Keratinocyte (primary cell): ENCODE results near the gene GTF2H4. TPM values are rescaled to one million over a fixed set of nuclear protein-coding genes. Genes with fewer than 3 reads are reported as not detected.
"Not testable (repeated sequence)": the region's sequence is repeated elsewhere in the genome, so short reads cannot be mapped to it uniquely, and the experiment has no call there.

Source experiments
- DNase-seq: peaks from one replicate; pipeline ENCODE4 v3.0.0-alpha.2; 2011; ENCODE audit warnings: low read depth, missing footprints, low spot score
- FAIRE-seq: peaks from 2 replicates; lab custom pipeline; 2011; peaks lifted over from hg19 to GRCh38; lab: Jason Lieb, UNC
- H2AFZ ChIP-seq: 2 replicates; pipeline ENCODE4 v1.6.0; 2012; ENCODE audit warnings: low read length, control low read depth, inconsistent platforms; ENCODE audit not compliant: control insufficient read depth
- H3K27ac ChIP-seq: 2 replicates; pipeline ENCODE4 v1.5.1; 2011; ENCODE audit warnings: low read length; ENCODE audit not compliant: control insufficient read depth, insufficient read depth
- H3K27me3 ChIP-seq: 3 replicates; pipeline ENCODE4 v1.6.0; 2011; ENCODE audit warnings: low read length; ENCODE audit not compliant: control insufficient read depth, insufficient read depth; ENCODE audit errors: extremely low read depth
- H3K36me3 ChIP-seq, 2 experiments: 2 replicates in 1 of 2; 3 replicates in 1 of 2; pipeline ENCODE4 v1.5.1; 2011; ENCODE audit warnings: low read length in 2 of 2, mild to moderate bottlenecking in 1 of 2; ENCODE audit not compliant: control insufficient read depth in 2 of 2, insufficient read depth in 2 of 2; ENCODE audit errors: extremely low read depth in 1 of 2
- H3K4me1 ChIP-seq: 3 replicates; pipeline ENCODE4 v1.5.1; 2011; ENCODE audit warnings: low read length; ENCODE audit not compliant: control insufficient read depth, insufficient read depth; ENCODE audit errors: extremely low read depth
- H3K4me2 ChIP-seq: 3 replicates; pipeline ENCODE4 v1.6.0; 2011; ENCODE audit warnings: low read depth, low read length; ENCODE audit not compliant: control insufficient read depth, insufficient read depth; ENCODE audit errors: extremely low read depth
- H3K4me3 ChIP-seq, 3 experiments: fragments of 200-600 bp in 1 of 3; sonication (generic) in 1 of 3; 2 replicates in 2 of 3; 3 replicates in 1 of 3; pipeline ENCODE4 v1.5.1; 2011 to 2016; ENCODE audit warnings: low read length in 3 of 3, mild to moderate bottlenecking in 3 of 3, control low read depth in 2 of 3, inconsistent platforms in 1 of 3, low read depth in 1 of 3, mixed read lengths in 1 of 3, mixed run types in 1 of 3, moderate library complexity in 1 of 3; ENCODE audit not compliant: control insufficient read depth in 2 of 3, insufficient read depth in 2 of 3; ENCODE audit errors: extremely low read depth in 1 of 3
- H3K79me2 ChIP-seq: 2 replicates; pipeline ENCODE4 v1.6.0; 2012; ENCODE audit warnings: low read length; ENCODE audit not compliant: control insufficient read depth, insufficient read depth
- H3K9ac ChIP-seq: 3 replicates; pipeline ENCODE4 v1.6.0; 2011; ENCODE audit warnings: low read length; ENCODE audit not compliant: control insufficient read depth, insufficient read depth; ENCODE audit errors: extremely low read depth
- H3K9me1 ChIP-seq: 3 replicates; pipeline ENCODE4 v1.6.0; 2011; ENCODE audit warnings: low read length; ENCODE audit not compliant: control insufficient read depth, insufficient read depth; ENCODE audit errors: extremely low read depth
- H3K9me3 ChIP-seq: 2 replicates; pipeline ENCODE4 v1.5.1; 2012; ENCODE audit warnings: low read depth, low read length; ENCODE audit not compliant: control insufficient read depth
- H4K20me1 ChIP-seq: 3 replicates; pipeline ENCODE4 v1.6.0; 2011; ENCODE audit warnings: low read length; ENCODE audit not compliant: control insufficient read depth, insufficient read depth; ENCODE audit errors: extremely low read depth
- EZH2 ChIP-seq: IDR thresholded peaks from one replicate; pipeline ENCODE4 v1.6.1; 2012; ENCODE audit warnings: inconsistent platforms, mild to moderate bottlenecking, low read length, moderate library complexity
- dilution Hi-C: fragments of 300-500 bp; cut with MboI; formaldehyde crosslinking; loops from one replicate; pipeline ENCODE4 v1.7.0; 2020; ENCODE audit warnings: low sequenced_read_pairs; ENCODE audit not compliant: extremely low pct_ligation_motif_present
- polyA plus RNA-seq, 5 experiments: library from polyadenylated mRNA; depleted of rRNA in 3 of 5; stranded (reverse) in 3 of 5; stranded (forward) in 1 of 5; unstranded in 1 of 5; fragments of >200 nt; gene quantifications; 1 replicate in 1 of 5; 2 replicates in 3 of 5; 3 replicates in 1 of 5; pipeline versions ENCODE4 v1.2.1 to v1.2.3, GENCODE V29; 2011 to 2012; ENCODE audit warnings: missing spikeins in 2 of 5, low read depth in 1 of 5, low replicate concordance in 1 of 5
- TF ChIP-seq, protein P1 (sequence below), 3 experiments: IDR thresholded peaks in 1 of 3; conservative IDR thresholded peaks in 1 of 3; optimal IDR thresholded peaks in 1 of 3; 2 replicates in 2 of 3; 3 replicates in 1 of 3; pipeline versions ENCODE3 to v1.5.1; 2011; ENCODE audit warnings: low read length in 3 of 3, mild to moderate bottlenecking in 3 of 3, moderate library complexity in 2 of 3, control low read depth in 1 of 3, inconsistent platforms in 1 of 3; ENCODE audit not compliant: insufficient read depth in 2 of 3; ENCODE audit errors: extremely low read depth in 1 of 3

GTF2H4 gene
- polyA plus RNA-seq, 1 donor (not counting 4 experiments of a cell fraction or from before 2014, with no cell fraction given): 38.7 TPM

DNA sequence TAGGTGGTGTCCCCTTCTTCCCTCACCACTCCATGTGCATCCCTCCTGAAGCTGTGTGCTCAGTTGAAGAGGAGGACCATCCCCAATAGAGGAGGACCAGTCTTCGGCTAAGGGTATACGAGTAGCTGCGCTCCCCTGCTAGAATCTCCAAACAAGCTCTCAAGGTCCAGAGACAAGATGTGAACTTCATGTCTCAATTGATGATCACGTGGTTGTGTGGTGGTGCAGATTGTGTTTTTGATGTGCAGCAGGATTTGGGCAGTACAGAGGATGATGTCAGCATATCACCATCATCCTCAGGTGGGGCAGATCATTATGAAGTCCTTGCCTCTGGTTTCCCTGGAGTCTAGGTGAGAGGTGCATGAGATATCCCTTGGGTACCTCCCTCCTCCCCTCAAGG, 43.7 kb upstream of the GTF2H4 start:
- no peaks in the 10 kb centered on the region for H3K79me2 ChIP-seq
- FAIRE-seq: no peak
- no peak overlapping the region for H3K4me2 ChIP-seq
- H3K4me1 ChIP-seq: no peaks in the 10 kb centered on the region
- dilution Hi-C loops: no loop called here
- no peaks in the 10 kb centered on the region for H3K36me3 ChIP-seq
- H4K20me1 ChIP-seq: no peaks in the 10 kb centered on the region
- H3K27me3 ChIP-seq: no peaks in the 10 kb centered on the region
- no peak overlapping the region for H3K27ac ChIP-seq
- no peaks in the 10 kb centered on the region for H3K9me1 ChIP-seq
- no peak overlapping the region for H3K9ac ChIP-seq
- H2AFZ ChIP-seq: no peak overlapping the region
- TF ChIP-seq EZH2: no peak
- TF ChIP-seq, protein P1, sequence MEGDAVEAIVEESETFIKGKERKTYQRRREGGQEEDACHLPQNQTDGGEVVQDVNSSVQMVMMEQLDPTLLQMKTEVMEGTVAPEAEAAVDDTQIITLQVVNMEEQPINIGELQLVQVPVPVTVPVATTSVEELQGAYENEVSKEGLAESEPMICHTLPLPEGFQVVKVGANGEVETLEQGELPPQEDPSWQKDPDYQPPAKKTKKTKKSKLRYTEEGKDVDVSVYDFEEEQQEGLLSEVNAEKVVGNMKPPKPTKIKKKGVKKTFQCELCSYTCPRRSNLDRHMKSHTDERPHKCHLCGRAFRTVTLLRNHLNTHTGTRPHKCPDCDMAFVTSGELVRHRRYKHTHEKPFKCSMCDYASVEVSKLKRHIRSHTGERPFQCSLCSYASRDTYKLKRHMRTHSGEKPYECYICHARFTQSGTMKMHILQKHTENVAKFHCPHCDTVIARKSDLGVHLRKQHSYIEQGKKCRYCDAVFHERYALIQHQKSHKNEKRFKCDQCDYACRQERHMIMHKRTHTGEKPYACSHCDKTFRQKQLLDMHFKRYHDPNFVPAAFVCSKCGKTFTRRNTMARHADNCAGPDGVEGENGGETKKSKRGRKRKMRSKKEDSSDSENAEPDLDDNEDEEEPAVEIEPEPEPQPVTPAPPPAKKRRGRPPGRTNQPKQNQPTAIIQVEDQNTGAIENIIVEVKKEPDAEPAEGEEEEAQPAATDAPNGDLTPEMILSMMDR (optimal IDR thresholded peaks at IDR 0.05 in 1 of 3, IDR thresholded peaks at IDR 0.05 in 1 of 3, conservative IDR thresholded peaks at IDR 0.05 in 1 of 3; ENCODE audit: extremely low read depth in 1 of 3, insufficient read depth in 2 of 3, low read length in 3 of 3): no peak
- H3K4me3 ChIP-seq: no peak overlapping the region
- DNase-seq: no peak
- no peaks in the 10 kb centered on the region for H3K9me3 ChIP-seq

DNA sequence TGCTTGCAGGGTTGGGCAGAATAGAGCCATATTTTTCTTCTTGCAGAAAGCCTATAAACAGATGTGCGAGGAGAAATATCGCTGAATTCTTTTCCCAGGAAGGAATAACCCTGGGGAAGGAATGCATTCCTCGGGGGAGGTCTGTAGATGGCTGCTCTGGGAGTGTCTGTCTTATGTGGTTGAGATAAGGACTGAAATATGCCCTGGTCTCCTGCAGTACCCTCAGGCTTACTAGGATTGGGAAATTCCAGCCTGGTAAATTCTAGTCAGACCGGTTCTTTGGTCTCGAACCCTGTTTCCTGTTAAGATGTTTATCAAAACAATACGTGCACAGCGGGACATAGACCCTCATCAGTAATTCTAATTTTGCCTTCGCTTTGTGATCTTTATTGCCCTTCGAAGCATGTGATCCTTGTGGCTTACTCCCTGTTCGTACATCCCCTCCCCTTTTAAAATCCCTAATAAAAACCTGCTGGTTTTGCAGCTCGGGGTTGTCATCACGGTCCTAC, 38.7 kb upstream of the GTF2H4 start:
- H3K79me2 ChIP-seq, H2AFZ ChIP-seq, H3K27me3 ChIP-seq, H3K9me1 ChIP-seq, H3K36me3 ChIP-seq, H3K4me2 ChIP-seq, H3K4me1 ChIP-seq, H4K20me1 ChIP-seq, dilution Hi-C loops, H3K4me3 ChIP-seq, H3K27ac ChIP-seq, DNase-seq, FAIRE-seq, H3K9ac ChIP-seq, H3K9me3 ChIP-seq: not testable (repeated sequence)

DNA sequence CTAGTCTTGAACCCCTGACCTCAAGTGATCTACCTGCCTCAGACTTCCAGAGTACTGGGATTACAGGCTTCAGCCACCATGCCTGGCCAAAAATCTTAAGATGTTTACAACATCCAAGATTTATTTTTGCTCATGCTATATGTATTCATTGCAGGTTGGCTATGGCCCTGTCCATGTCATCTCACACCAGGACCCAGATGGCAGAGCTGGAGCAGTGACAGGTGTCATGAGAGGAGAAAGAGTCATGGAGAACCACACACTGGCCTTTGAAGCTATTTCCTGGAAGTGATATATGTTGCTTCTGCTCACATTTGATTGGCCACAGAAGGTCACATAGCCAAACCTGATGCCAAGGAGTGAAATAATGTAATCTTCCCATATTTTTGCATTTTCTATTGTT, 37.5 kb upstream of the GTF2H4 start:
- FAIRE-seq (no peak), DNase-seq (no peak)
- Histone ChIP-seq H3K4me3 (no peak overlapping the region), H3K36me3 (no peaks in the 10 kb centered on the region), H4K20me1 (no peaks in the 10 kb centered on the region), H3K9me1 (no peaks in the 10 kb centered on the region), H3K9ac (no peak overlapping the region), H2AFZ (no peak overlapping the region), H3K9me3 (peaks cover 6% of the 10 kb centered on the region), H3K79me2 (no peaks in the 10 kb centered on the region), H3K4me1 (peaks cover 3% of the 10 kb centered on the region), H3K27me3 (no peaks in the 10 kb centered on the region), H3K27ac (no peak overlapping the region), H3K4me2 (no peak overlapping the region)
- TF ChIP-seq, protein P1 (optimal IDR thresholded peaks at IDR 0.05 in 1 of 3, IDR thresholded peaks at IDR 0.05 in 1 of 3, conservative IDR thresholded peaks at IDR 0.05 in 1 of 3; ENCODE audit: extremely low read depth in 1 of 3, insufficient read depth in 2 of 3, low read length in 3 of 3): no peak
- TF ChIP-seq EZH2: no peak
- dilution Hi-C loops: no loop called here
